Activated naive CD4-positive, alpha-beta T cell treated with anti-CD3 and anti-CD28 coated beads, Interleukin-2, amount 10 ng/mL, durations not matched to agents 7 days and 5 days (primary cell): ENCODE measurements around the gene SMC2.
A peak's percentile ranks its signal among the peaks of the same experiment; 100 is the strongest.

Experiments used
- CTCF ChIA-PET: fragments of 350-600 bp; sonication (Branson Sonifier 250); formaldehyde crosslinking; loops from one replicate; lab custom pipeline; 2021; ENCODE audit warnings: antibody characterized with exemption; lab: Charles Lee
- DNase-seq: peaks from one replicate; pipeline ENCODE4 v3.0.0-alpha.2; 2020
- H3K27ac Mint-ChIP-seq: one replicate; pipeline ENCODE4 v1.8.0; 2021; ENCODE audit warnings: mild to moderate bottlenecking, moderate library complexity, mixed read lengths
- H3K27me3 Mint-ChIP-seq: one replicate; pipeline ENCODE4 v1.8.0; 2021; ENCODE audit warnings: mild to moderate bottlenecking, mixed read lengths
- H3K36me3 Mint-ChIP-seq: one replicate; pipeline ENCODE4 v1.8.0; 2021; ENCODE audit warnings: mixed read lengths
- H3K4me1 Mint-ChIP-seq: one replicate; pipeline ENCODE4 v1.8.0; 2021; ENCODE audit warnings: mixed read lengths
- H3K4me3 Mint-ChIP-seq: one replicate; pipeline ENCODE4 v1.8.0; 2021; ENCODE audit warnings: mild to moderate bottlenecking, moderate library complexity, mixed read lengths
- H3K9me3 Mint-ChIP-seq: one replicate; pipeline ENCODE4 v1.8.0; 2021; ENCODE audit warnings: mixed read lengths

The SMC2 gene

DNA sequence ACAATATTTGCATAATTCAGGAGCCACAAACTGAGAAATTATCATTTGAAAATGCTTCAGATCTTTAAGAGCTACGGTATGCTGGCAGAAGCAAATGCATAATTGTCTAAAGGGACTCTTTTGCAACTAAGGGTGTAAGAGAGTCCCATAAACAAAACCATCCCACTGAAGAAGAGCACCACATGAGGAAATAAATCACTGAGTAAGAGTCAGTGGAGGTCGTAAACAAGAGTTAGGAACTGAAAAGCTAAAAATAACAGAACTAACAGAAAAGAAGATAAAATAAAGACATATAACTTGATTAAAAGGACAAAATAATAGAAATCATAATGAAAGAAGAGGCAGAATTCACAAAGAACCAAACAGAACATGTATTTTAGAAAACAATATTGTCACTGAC is 3.5 kb upstream of the SMC2 start:
- CTCF ChIA-PET, result interaction anchor here (1.1 kb wide), 1 partner anchor 301 kb away, joined by 5 read pairs; no protein-coding TSS in a partner anchor
- no peak overlapping the region for H3K4me3 Mint-ChIP-seq
- H3K27ac Mint-ChIP-seq, result no peak overlapping the region
- no peaks in the 10 kb centered on the region for H3K27me3 Mint-ChIP-seq
- H3K9me3 Mint-ChIP-seq, result no peaks in the 10 kb centered on the region
- no peak for DNase-seq
- H3K4me1 Mint-ChIP-seq, result peaks cover 36% of the 10 kb centered on the region
- peaks cover 4% of the 10 kb centered on the region for H3K36me3 Mint-ChIP-seq

DNA sequence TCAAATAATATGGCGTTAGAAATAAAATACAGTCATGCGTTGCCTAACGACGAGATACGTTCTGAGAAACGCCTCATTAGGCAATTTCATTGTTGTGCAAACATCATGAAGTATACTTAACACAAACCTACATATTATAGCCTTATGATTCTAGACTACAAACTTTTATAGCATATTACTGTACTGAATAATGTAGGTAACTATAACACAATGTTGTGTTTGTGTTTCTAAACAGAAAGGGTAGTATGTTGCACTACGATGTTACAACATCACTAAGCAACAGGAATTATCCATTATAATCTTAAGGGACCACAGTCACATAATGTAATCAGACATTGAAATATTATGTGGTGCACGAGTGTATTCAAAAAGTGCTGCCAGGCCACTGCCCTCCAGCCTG is 3.0 kb upstream of the SMC2 start:
- H3K36me3 Mint-ChIP-seq, result peaks cover 9% of the 10 kb centered on the region
- no peak for DNase-seq
- no peaks in the 10 kb centered on the region for H3K9me3 Mint-ChIP-seq
- H3K27ac Mint-ChIP-seq, result no peak overlapping the region
- H3K4me3 Mint-ChIP-seq, result no peak overlapping the region
- H3K4me1 Mint-ChIP-seq, result peaks cover 42% of the 10 kb centered on the region
- CTCF ChIA-PET, result interaction anchor here (1.1 kb wide), 1 partner anchor 301 kb away, joined by 5 read pairs; no protein-coding TSS in a partner anchor
- no peaks in the 10 kb centered on the region for H3K27me3 Mint-ChIP-seq

DNA sequence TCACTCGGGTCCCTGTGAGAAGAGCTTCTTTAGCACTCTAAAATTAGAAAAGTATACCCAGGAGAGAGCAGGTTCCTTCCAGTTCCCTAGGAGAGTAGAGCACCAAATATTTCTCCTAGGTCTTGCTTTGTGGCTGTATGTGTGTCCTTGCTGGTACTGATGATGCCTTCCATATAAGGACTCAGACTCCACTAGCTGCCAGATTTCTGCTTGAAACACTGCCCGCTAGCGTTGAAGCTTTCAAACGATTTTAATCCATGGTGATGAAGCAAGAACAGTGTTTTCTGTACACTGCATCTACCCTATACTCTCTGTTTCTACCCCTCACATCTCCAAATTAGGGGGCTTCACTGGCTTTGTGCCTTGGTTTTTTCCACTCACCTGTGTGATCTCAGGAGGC is 2.4 kb upstream of the SMC2 start:
- no peak overlapping the region for H3K4me3 Mint-ChIP-seq
- CTCF ChIA-PET, result interaction anchor here (1.1 kb wide), 1 partner anchor 302 kb away, joined by 5 read pairs; no protein-coding TSS in a partner anchor
- H3K27ac Mint-ChIP-seq, result no peak overlapping the region
- no peaks in the 10 kb centered on the region for H3K27me3 Mint-ChIP-seq
- peak; percentile 24 for DNase-seq
- H3K36me3 Mint-ChIP-seq, result peaks cover 15% of the 10 kb centered on the region
- no peaks in the 10 kb centered on the region for H3K9me3 Mint-ChIP-seq
- peaks cover 47% of the 10 kb centered on the region for H3K4me1 Mint-ChIP-seq

DNA sequence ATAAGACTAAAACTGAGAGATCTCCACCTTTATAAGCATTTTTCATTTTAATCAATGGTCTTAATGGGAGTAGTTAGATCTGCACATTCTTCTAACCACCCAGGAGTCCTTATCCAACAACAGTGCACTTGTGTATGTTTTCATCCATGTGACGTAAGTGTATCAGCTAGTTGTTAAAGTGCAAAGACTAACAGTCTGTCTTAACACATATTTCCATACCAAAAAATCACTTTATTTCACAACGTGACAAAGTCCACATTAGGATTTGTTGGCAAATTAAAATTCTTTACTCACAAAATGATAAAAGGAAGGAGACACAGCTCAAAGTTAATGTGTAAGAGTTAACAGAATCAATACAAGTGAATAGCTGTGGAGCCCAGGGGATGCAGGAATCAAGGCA is 1.9 kb upstream of the SMC2 start:
- H3K4me3 Mint-ChIP-seq, result peak overlapping the region; percentile 91
- CTCF ChIA-PET, result no interaction called here
- H3K4me1 Mint-ChIP-seq, result peaks cover 50% of the 10 kb centered on the region
- H3K9me3 Mint-ChIP-seq, result no peaks in the 10 kb centered on the region
- peak overlapping the region; percentile 30 for H3K27ac Mint-ChIP-seq
- H3K27me3 Mint-ChIP-seq, result no peaks in the 10 kb centered on the region
- no peak for DNase-seq
- H3K36me3 Mint-ChIP-seq, result peaks cover 17% of the 10 kb centered on the region

DNA sequence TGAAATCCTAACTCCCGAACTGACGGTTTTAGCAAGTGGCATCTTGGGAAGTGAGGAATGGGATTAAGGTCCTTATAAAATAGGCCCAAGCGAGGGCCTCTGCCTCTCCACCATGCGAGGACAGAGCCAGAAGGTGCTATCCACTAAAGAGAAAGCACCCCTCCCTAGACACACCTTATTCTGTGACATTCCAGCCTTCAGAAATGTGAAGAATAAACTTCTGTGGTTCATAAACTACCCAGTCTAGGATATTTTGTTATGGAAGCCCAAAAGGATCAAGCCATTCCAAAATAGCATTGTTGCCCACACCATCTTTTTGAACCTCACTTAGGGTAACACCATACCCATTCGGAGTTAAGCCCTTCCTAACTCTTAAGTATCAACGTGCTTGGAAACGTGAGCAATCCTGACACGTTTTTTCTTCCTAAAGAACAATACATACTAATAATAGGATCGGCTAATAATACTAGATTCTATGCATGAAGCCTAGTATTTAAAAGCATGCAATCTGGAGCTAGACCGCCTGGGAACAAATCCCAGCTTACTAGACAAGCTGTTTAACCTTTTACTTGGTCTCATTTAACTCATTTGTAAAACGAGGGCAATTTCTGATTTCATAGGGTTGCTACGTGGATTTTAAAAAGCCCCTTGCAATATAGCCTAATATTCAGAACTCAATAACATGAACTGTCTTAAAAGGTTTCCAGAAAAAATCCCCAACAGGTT is 1.1 kb upstream of the SMC2 start:
- DNase-seq, result no peak
- peaks cover 17% of the 10 kb centered on the region for H3K36me3 Mint-ChIP-seq
- CTCF ChIA-PET, result no interaction called here
- no peaks in the 10 kb centered on the region for H3K27me3 Mint-ChIP-seq
- peaks cover 57% of the 10 kb centered on the region for H3K4me1 Mint-ChIP-seq
- peak overlapping the region; percentile 91 for H3K4me3 Mint-ChIP-seq
- peak overlapping the region; percentile 99 for H3K27ac Mint-ChIP-seq
- no peaks in the 10 kb centered on the region for H3K9me3 Mint-ChIP-seq

DNA sequence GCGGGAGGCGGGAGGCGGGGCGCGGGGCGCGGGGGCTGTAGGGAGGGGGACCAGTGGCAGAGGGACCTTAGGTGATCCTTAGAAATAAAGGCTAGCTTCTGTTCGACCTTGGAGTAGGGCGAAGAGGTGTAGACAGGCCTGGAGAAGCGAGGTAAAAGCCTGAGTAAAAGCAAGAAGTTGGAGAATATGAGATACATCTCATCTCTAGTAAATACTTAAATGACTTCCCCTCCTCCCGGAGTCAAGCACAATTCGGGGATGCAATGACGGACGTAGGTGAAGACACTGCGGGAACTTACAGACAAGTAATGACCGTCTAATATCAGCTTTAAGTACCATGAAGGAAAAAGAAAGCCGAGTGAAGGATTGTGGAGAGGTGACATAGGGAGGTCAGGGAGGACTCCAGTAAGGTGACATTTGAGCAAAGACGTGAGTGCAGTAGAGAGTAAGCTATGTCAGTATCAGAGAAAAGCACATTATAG is 466 bp downstream of the SMC2 start:
- peak overlapping the region; percentile 99 for H3K27ac Mint-ChIP-seq
- H3K36me3 Mint-ChIP-seq, result peaks cover 24% of the 10 kb centered on the region
- no peak for DNase-seq
- peaks cover 62% of the 10 kb centered on the region for H3K4me1 Mint-ChIP-seq
- H3K9me3 Mint-ChIP-seq, result no peaks in the 10 kb centered on the region
- H3K27me3 Mint-ChIP-seq, result no peaks in the 10 kb centered on the region
- H3K4me3 Mint-ChIP-seq, result peak overlapping the region; percentile 91
- CTCF ChIA-PET, result no interaction called here

DNA sequence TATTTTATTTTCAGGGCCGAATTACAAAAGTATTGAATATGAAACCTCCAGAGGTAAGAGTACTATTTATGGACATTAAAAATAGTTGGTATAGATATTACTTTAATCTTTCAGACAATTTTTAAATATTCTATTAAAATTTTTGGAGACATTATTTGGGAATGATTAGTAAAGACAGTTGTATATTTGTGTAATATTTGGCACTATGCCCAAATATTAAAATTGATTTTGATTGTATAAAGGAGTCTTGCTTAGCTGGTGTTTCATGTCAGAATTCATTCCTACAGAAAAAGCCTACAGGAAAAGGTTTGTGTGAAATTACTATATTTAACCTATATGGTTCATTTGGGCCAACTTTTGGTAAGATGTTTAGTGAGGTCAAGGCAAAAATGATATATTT is 5.5 kb downstream of the SMC2 start:
- Mint-ChIP-seq H3K27ac (no peak overlapping the region), H3K4me1 (peaks cover 35% of the 10 kb centered on the region), H3K4me3 (no peak overlapping the region), H3K27me3 (no peaks in the 10 kb centered on the region), H3K36me3 (peaks cover 63% of the 10 kb centered on the region), H3K9me3 (no peaks in the 10 kb centered on the region)
- CTCF ChIA-PET, result interaction anchor here (0.6 kb wide), 1 partner anchor 94 kb away, joined by 3 read pairs; no protein-coding TSS in a partner anchor
- no peak for DNase-seq

DNA sequence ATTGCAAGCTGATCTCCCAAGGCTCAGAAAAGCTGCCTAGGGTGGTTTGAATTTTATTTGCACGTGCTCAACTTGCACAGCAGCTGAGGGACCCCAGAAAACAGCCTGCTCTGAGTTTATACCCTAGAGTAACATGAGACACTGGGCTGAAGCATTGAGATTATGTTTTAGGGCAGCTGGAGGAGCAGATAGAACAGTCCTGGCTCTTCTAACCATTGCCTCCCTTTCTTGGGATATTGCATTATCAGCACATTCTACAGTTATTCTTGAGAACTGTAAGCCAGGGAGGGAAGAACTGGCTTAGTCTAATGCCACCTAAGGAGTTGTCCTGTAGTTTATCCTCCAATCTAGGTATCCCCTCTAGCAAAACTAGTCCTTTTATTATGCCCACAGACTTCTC is 10.3 kb downstream of the SMC2 start:
- CTCF ChIA-PET, result no interaction called here
- H3K4me1 Mint-ChIP-seq, result no peaks in the 10 kb centered on the region
- no peak overlapping the region for H3K27ac Mint-ChIP-seq
- no peak for DNase-seq
- H3K36me3 Mint-ChIP-seq, result peaks cover 61% of the 10 kb centered on the region
- no peak overlapping the region for H3K4me3 Mint-ChIP-seq
- no peaks in the 10 kb centered on the region for H3K9me3 Mint-ChIP-seq
- H3K27me3 Mint-ChIP-seq, result no peaks in the 10 kb centered on the region

DNA sequence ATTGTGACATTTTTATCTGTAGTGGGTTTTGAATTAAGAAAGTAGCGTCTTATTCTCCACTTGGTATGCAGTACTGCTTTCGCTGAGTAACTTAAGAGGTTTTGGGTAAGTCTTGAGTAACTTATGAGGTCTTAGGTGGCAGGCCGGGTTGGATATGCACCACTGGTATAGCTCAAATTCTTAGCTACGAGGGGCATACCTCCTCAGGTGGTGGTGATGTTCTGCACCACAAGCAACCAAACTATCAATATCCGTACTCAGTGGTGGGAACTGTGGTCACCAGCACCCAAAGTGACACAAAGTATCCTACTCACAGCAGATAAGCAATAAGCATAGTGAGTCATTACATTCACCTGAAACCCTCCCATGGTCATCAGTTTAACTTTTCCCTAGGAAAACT is 13.7 kb downstream of the SMC2 start:
- Mint-ChIP-seq H3K36me3 (peaks cover 42% of the 10 kb centered on the region), H3K27me3 (no peaks in the 10 kb centered on the region), H3K4me1 (no peaks in the 10 kb centered on the region), H3K4me3 (no peak overlapping the region), H3K27ac (no peak overlapping the region), H3K9me3 (no peaks in the 10 kb centered on the region)
- CTCF ChIA-PET, result no interaction called here
- DNase-seq, result no peak

DNA sequence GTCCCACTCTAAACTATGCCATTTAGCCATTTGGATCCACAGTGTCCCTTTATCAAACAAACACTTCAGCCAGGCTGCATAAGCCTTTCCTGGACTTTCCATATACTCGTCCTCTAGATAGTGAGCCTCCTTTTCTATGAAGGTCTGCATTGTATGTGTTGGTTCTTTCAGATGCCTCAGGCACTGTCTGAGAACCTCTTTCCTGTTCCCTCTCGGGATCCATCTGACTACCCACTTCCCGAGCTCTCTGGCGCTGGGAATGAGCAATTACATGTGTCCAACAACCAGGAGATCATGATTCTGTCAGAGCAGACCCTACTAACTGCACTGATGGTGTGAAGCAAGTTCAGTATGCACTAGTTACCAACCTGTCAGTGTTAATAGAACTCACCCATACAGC is 14.2 kb downstream of the SMC2 start:
- Mint-ChIP-seq H3K36me3 (peaks cover 39% of the 10 kb centered on the region), H3K27me3 (no peaks in the 10 kb centered on the region), H3K27ac (no peak overlapping the region), H3K9me3 (no peaks in the 10 kb centered on the region), H3K4me3 (no peak overlapping the region), H3K4me1 (no peaks in the 10 kb centered on the region)
- CTCF ChIA-PET, result no interaction called here
- DNase-seq, result no peak

DNA sequence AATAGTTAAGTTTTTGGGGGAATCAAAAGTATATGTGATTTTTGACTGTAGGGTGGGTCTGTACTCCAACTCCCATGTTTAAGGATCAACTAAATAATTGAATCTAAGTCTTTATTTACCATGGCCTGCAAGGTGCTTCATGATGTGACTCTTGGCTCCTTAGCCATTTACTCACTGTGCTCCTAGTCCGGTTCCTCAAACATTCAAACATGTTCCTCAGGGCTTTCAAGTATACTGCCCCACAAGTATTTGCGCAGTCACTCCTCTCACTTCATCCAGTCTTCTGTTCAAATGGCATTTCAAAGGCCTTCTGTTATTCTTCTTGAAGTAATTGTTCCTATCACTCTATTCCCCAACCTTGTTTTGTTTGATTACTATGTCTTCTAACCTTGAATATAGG is 16.4 kb downstream of the SMC2 start:
- H3K27ac Mint-ChIP-seq, result no peak overlapping the region

DNA sequence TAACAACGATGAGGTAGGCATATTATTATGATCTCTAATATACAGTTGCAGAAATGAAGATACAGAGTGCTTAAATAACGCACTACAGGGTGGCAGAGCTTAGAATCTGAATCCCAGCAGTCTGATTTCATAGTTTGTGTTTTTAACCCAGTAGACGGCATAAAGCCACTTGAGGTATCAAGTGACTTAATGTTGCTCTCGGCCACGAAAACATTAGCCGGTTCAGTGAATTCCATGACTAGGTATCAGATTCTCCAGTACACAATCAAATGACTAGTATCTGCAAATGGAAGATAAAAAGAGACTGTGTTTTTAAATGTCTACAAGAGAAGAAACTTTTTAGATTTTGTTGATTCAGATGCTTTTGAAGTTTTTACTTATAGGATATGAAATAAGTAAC is 24.8 kb downstream of the SMC2 start:
- DNase-seq, result no peak
- no peak overlapping the region for H3K27ac Mint-ChIP-seq
- peaks cover 42% of the 10 kb centered on the region for H3K36me3 Mint-ChIP-seq
- CTCF ChIA-PET, result no interaction called here
- H3K9me3 Mint-ChIP-seq, result no peaks in the 10 kb centered on the region
- no peak overlapping the region for H3K4me3 Mint-ChIP-seq
- no peaks in the 10 kb centered on the region for H3K27me3 Mint-ChIP-seq
- H3K4me1 Mint-ChIP-seq, result no peaks in the 10 kb centered on the region

More for the DNA sequence above, 16.4 kb downstream of the SMC2 start:
- Mint-ChIP-seq H3K4me3 (no peak overlapping the region), H3K27me3 (no peaks in the 10 kb centered on the region), H3K4me1 (no peaks in the 10 kb centered on the region), H3K36me3 (peaks cover 28% of the 10 kb centered on the region), H3K9me3 (no peaks in the 10 kb centered on the region)
- CTCF ChIA-PET, result no interaction called here
- DNase-seq, result no peak

DNA sequence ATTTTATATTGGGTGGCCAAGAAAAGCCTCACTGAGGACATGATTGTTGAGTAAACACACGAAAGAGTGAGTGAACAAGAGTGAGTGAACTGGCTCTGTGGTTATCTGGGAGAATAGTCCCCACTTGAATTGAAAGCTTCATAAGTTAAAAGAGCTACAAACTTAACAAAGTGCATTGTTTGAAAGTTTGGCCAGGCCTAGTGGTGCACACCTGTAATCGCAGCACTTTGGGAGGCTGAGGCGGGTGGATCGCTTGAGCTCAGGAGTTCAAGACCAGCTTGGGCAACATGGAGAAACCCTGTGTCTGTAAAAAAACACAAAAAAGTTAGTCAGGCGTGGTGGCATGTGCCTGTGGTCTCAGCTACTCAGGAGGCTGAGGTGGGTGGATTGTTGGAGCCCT is 26.9 kb downstream of the SMC2 start:
- no peaks in the 10 kb centered on the region for H3K27me3 Mint-ChIP-seq
- H3K4me3 Mint-ChIP-seq, result no peak overlapping the region
- no peaks in the 10 kb centered on the region for H3K9me3 Mint-ChIP-seq
- no peak for DNase-seq
- CTCF ChIA-PET, result interaction anchor here (1.2 kb wide), 1 partner anchor 19 kb away, joined by 3 read pairs; no protein-coding TSS in a partner anchor
- no peak overlapping the region for H3K27ac Mint-ChIP-seq
- peaks cover 50% of the 10 kb centered on the region for H3K36me3 Mint-ChIP-seq
- H3K4me1 Mint-ChIP-seq, result no peaks in the 10 kb centered on the region

DNA sequence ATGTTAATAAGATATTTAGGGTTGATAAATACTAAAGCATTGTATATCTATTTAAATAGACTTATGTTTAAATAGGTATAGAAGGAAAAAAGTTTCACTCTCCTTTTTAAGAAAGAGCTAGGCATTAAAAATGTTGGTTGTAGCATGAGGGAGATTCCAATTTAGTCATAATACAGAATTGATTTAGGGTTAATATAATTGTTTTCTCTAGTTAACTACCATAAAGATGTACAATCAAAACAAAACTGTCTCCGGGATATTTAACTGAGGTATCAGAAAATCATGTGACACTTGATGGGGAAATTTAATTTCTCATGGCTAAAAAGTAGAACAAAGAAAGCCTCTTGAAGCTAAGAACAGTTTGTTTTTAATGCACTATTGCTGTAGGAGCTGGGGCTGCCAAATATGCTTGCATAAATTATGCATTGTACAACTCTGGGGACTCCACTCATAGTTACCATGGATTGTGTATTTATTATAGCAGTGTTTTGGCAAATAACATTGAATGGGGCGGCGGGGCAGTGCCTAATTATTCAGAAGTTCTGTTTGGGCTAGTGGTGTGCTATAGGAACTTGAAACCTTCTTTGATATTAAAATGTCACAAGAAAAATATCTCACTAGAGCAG is 44.2 kb downstream of the SMC2 start:
- H3K4me3 Mint-ChIP-seq, result no peak overlapping the region
- CTCF ChIA-PET, result no interaction called here
- no peak overlapping the region for H3K27ac Mint-ChIP-seq
- H3K9me3 Mint-ChIP-seq, result no peaks in the 10 kb centered on the region
- no peaks in the 10 kb centered on the region for H3K27me3 Mint-ChIP-seq
- H3K4me1 Mint-ChIP-seq, result no peaks in the 10 kb centered on the region
- DNase-seq, result no peak
- H3K36me3 Mint-ChIP-seq, result peaks cover 56% of the 10 kb centered on the region
